HL-60 (cell line): ENCODE data around the gene POLR3A.
A peak's percentile ranks its signal among the peaks of the same experiment; 100 is the strongest.

ENCODE experiments used
- DNase-seq, 2 experiments: peaks; one replicate each; pipeline ENCODE4 v3.0.0-alpha.2; 2010 to 2020; ENCODE audit warnings: low read depth in 1 of 2, low spot score in 1 of 2
- H3K27ac ChIP-seq: fragments of 250-450 bp; sonication (Bioruptor Pico); replicated peaks from 2 replicates; pipeline ENCODE4 v1.5.1; 2020; ENCODE audit warnings: mild to moderate bottlenecking, moderate library complexity
- H3K27me3 ChIP-seq: fragments of 250-450 bp; sonication (Bioruptor Pico); 2 replicates; pipeline ENCODE4 v1.5.1; 2021; ENCODE audit warnings: mild to moderate bottlenecking, moderate library complexity; ENCODE audit not compliant: insufficient read depth, poor library complexity, severe bottlenecking
- H3K4me3 ChIP-seq: replicated peaks from 2 replicates; pipeline ENCODE4 v1.5.1; 2011; ENCODE audit warnings: mild to moderate bottlenecking, control low read depth, low read length; ENCODE audit not compliant: insufficient read depth
- GABPA ChIP-seq: IDR thresholded peaks from 2 replicates; pipeline ENCODE4 v1.6.1; 2012; ENCODE audit warnings: low read depth
- POLR2AphosphoS5 ChIP-seq: IDR thresholded peaks from 2 replicates; pipeline ENCODE4 v1.6.1; 2012; ENCODE audit warnings: low read depth
- SPI1 ChIP-seq: IDR thresholded peaks from 2 replicates; pipeline ENCODE4 v1.6.1; 2012; ENCODE audit warnings: low read depth, mild to moderate bottlenecking, borderline replicate concordance
- TF ChIP-seq, protein P1 (sequence below): IDR thresholded peaks from 2 replicates; pipeline ENCODE4 v1.6.1; 2012; ENCODE audit warnings: low read depth; ENCODE audit not compliant: insufficient replicate concordance
- TF ChIP-seq, protein P2 (sequence below): IDR thresholded peaks from one replicate; pipeline ENCODE4 v1.5.1; 2011; ENCODE audit warnings: low read length, control low read depth, inconsistent platforms; ENCODE audit not compliant: insufficient read depth

The POLR3A gene

DNA sequence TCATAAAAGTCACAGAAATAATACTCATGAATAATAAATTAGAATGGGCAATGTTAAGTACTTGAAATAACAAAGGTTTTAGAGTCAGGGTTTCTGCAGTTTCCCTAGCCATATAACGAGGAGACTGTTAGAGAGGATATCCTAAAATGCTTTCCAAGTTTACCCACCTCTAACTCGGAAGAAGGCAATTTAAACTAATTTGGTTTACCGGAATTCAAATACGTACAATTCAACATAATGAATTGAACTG is 4.0 kb upstream of the POLR3A start:
- TF ChIP-seq, protein P1, sequence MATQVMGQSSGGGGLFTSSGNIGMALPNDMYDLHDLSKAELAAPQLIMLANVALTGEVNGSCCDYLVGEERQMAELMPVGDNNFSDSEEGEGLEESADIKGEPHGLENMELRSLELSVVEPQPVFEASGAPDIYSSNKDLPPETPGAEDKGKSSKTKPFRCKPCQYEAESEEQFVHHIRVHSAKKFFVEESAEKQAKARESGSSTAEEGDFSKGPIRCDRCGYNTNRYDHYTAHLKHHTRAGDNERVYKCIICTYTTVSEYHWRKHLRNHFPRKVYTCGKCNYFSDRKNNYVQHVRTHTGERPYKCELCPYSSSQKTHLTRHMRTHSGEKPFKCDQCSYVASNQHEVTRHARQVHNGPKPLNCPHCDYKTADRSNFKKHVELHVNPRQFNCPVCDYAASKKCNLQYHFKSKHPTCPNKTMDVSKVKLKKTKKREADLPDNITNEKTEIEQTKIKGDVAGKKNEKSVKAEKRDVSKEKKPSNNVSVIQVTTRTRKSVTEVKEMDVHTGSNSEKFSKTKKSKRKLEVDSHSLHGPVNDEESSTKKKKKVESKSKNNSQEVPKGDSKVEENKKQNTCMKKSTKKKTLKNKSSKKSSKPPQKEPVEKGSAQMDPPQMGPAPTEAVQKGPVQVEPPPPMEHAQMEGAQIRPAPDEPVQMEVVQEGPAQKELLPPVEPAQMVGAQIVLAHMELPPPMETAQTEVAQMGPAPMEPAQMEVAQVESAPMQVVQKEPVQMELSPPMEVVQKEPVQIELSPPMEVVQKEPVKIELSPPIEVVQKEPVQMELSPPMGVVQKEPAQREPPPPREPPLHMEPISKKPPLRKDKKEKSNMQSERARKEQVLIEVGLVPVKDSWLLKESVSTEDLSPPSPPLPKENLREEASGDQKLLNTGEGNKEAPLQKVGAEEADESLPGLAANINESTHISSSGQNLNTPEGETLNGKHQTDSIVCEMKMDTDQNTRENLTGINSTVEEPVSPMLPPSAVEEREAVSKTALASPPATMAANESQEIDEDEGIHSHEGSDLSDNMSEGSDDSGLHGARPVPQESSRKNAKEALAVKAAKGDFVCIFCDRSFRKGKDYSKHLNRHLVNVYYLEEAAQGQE, result no peak
- no peak for TF ChIP-seq POLR2AphosphoS5
- TF ChIP-seq SPI1, result no peak
- TF ChIP-seq, protein P2, sequence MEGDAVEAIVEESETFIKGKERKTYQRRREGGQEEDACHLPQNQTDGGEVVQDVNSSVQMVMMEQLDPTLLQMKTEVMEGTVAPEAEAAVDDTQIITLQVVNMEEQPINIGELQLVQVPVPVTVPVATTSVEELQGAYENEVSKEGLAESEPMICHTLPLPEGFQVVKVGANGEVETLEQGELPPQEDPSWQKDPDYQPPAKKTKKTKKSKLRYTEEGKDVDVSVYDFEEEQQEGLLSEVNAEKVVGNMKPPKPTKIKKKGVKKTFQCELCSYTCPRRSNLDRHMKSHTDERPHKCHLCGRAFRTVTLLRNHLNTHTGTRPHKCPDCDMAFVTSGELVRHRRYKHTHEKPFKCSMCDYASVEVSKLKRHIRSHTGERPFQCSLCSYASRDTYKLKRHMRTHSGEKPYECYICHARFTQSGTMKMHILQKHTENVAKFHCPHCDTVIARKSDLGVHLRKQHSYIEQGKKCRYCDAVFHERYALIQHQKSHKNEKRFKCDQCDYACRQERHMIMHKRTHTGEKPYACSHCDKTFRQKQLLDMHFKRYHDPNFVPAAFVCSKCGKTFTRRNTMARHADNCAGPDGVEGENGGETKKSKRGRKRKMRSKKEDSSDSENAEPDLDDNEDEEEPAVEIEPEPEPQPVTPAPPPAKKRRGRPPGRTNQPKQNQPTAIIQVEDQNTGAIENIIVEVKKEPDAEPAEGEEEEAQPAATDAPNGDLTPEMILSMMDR, result no peak
- no peak for TF ChIP-seq GABPA
- no peak for DNase-seq
- Histone ChIP-seq H3K4me3 (peak overlapping the region; percentile 83), H3K27ac (peak overlapping the region; percentile 53), H3K27me3 (no peaks in the 10 kb centered on the region)

DNA sequence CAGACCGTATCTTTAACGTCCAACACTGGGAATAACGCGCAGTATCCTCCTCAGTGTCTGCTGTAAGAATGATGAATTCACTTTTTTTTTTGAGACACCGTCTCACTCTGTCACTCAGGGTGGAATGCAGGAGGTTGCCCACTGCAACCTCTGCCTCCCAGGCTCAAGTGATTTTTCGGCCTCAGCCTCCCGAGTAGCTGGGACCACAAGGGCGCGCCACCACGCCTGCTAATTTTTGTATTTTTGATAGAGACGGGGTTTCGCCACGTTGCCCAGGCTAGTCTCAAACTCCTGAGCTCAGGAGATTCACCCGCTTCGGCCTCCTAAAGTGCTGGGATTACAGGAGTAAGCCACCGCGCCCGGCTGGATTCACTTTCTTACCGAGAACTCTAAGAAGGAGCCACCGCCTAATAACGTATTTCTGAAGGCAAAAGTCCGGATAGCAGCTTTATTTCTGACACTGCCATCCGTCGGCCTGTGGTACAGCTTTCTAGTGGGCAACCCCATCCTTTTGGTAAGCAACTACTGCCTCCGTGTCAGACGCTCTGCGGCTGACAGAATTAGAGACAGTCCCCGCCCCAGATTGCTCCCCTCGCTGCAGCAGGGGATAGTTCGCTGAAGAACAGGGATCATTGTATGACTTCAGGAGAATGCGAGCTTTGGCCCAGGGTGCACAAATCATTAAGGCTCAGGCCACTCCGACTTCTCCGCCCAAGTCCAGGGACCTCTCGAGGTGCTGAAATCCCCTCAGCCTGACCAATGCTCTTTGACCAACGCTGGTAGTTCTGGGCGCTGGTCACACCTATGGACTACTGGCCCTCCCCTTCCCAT is 662 bp downstream of the POLR3A start:
- Histone ChIP-seq H3K27me3 (no peaks in the 10 kb centered on the region), H3K27ac (peak overlapping the region; percentile 80), H3K4me3 (peak overlapping the region; percentile 100)
- no peak for DNase-seq
- TF ChIP-seq POLR2AphosphoS5 (no peak), SPI1 (no peak), GABPA (no peak)
- TF ChIP-seq, protein P1, result no peak
- TF ChIP-seq, protein P2, result no peak

DNA sequence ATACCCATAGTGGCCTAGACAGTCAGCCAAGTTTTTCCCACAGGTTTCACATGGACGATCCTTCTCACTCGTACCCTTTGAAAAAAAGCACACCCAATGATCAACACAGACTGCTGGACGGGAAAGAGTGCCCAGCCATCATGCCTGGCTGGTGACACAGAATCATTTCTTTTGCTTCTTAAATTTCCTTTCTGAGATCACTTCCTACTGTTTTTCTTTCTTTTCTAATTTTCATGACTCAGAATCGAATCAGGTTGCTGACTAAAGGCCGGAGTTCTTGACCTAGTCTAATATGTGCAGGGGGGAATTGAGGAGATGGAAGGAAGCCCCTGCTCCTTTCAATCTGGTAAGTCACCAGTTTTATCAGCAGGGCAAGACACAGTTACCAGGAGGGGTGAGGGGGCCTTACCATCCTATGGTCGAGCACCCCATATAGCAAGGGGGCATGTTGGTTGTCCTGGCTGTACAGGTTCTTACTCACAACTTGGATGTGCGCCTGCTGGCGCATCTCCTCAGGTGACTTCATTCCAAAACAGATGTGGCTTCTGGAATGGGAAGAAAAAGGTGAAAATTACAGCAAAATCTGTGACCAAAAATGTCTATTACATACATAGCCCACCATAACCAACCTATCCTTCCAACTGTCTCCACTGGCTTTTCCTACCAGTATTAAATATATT is 3.5 kb downstream of the POLR3A start:
- H3K4me3 ChIP-seq, result no peak overlapping the region
- H3K27ac ChIP-seq, result no peak overlapping the region
- H3K27me3 ChIP-seq, result no peaks in the 10 kb centered on the region
- DNase-seq, result no peak
- no peak for TF ChIP-seq POLR2AphosphoS5
- TF ChIP-seq, protein P2, result no peak
- no peak for TF ChIP-seq GABPA
- no peak for TF ChIP-seq SPI1
- TF ChIP-seq, protein P1, result no peak
